HG03521 (cell line): Measurements from ENCODE around the gene LIMS1.
"Not testable (repeated sequence)": the region's sequence is repeated elsewhere in the genome, so short reads cannot be mapped to it uniquely, and the experiment has no call there.

ENCODE experiments used
- ATAC-seq: cut with Tn5 transposase; IDR thresholded peaks from one replicate; pipeline ENCODE4 v1.9.1; 2021; ENCODE audit warnings: mild to moderate bottlenecking, moderate library complexity; ENCODE audit not compliant: unreplicated experiment

LIMS1 gene

GRCh38 chr2:108585436-108585835 lies 51.2 kb downstream of the LIMS1 start:
- ATAC-seq = no peak

- no peak for ATAC-seq
Measured at GRCh38 chr2:108586116-108586515, 51.8 kb downstream of the LIMS1 start.

- ATAC-seq = no peak
Measured at GRCh38 chr2:108586631-108587030, 52.4 kb downstream of the LIMS1 start.

- ATAC-seq = no peak
Measured at GRCh38 chr2:108587621-108588020, 53.4 kb downstream of the LIMS1 start.

- ATAC-seq = no peak
Measured at GRCh38 chr2:108588070-108588668, 53.9 kb downstream of the LIMS1 start.

- ATAC-seq = no peak
Measured at GRCh38 chr2:108589372-108589771, 55.1 kb downstream of the LIMS1 start.

- no peak for ATAC-seq
Measured at GRCh38 chr2:108589781-108590180, 55.5 kb downstream of the LIMS1 start.

GRCh38 chr2:108591163-108591562 lies 56.9 kb downstream of the LIMS1 start:
- peak; percentile 31 for ATAC-seq

GRCh38 chr2:108593547-108594098 lies 59.4 kb downstream of the LIMS1 start:
- ATAC-seq = peak; percentile 3

GRCh38 chr2:108594132-108594981 lies 60.1 kb downstream of the LIMS1 start:
- peak; percentile 86 for ATAC-seq

GRCh38 chr2:108594982-108595464 lies 60.8 kb downstream of the LIMS1 start:
- ATAC-seq = peak; percentile 63

- ATAC-seq = not testable (repeated sequence)
Measured at GRCh38 chr2:108595771-108596170, 61.5 kb downstream of the LIMS1 start.

GRCh38 chr2:108597105-108597744 lies 63.0 kb downstream of the LIMS1 start:
- ATAC-seq = not testable (repeated sequence)

- not testable (repeated sequence) for ATAC-seq
Measured at GRCh38 chr2:108601199-108601598, 66.9 kb downstream of the LIMS1 start.

- no peak for ATAC-seq
Measured at GRCh38 chr2:108602422-108602821, 68.2 kb downstream of the LIMS1 start.

GRCh38 chr2:108604196-108604595 lies 69.9 kb downstream of the LIMS1 start:
- ATAC-seq = no peak

- ATAC-seq = peak; percentile 48
Measured at GRCh38 chr2:108605947-108606346, 71.7 kb downstream of the LIMS1 start.

GRCh38 chr2:108607706-108608301 lies 73.5 kb downstream of the LIMS1 start:
- no peak for ATAC-seq

GRCh38 chr2:108611021-108611420 lies 76.8 kb downstream of the LIMS1 start:
- no peak for ATAC-seq

- peak; percentile 68 for ATAC-seq
Measured at GRCh38 chr2:108612153-108612513, 77.9 kb downstream of the LIMS1 start.
